WTC11 (cell line): ENCODE measurements around the gene AEBP2. TPM values are rescaled to one million over a fixed set of nuclear protein-coding genes. Genes with fewer than 3 reads are reported as not detected.

Source experiments
- ATAC-seq: fragments of 200-7000 bp; cut with Tn5 transposase; 2 replicates; pipeline ENCODE4 v1.10.0; 2021; ENCODE audit warnings: mild to moderate bottlenecking, moderate library complexity
- CTCF ChIA-PET: fragments of 300-600 bp; sonication (Branson Sonifier 250); formaldehyde crosslinking; loops from one replicate; lab custom pipeline; 2021; ENCODE audit warnings: antibody characterized with exemption; lab: Charles Lee
- POLR2A ChIA-PET: fragments of 350-600 bp; sonication (Branson Sonifier 250); formaldehyde crosslinking; loops from one replicate; lab custom pipeline; 2021; ENCODE audit warnings: antibody characterized with exemption; lab: Charles Lee
- DNase-seq: peaks from one replicate; pipeline ENCODE4 v3.0.0; 2021; ENCODE audit warnings: low spot score
- H3K27ac Mint-ChIP-seq: 2 replicates; pipeline ENCODE4 v1.8.0; 2021; ENCODE audit warnings: mixed read lengths
- H3K27me3 Mint-ChIP-seq: 2 replicates; pipeline ENCODE4 v1.8.0; 2021; ENCODE audit warnings: low read depth, mild to moderate bottlenecking, moderate library complexity, mixed read lengths
- H3K36me3 Mint-ChIP-seq: 2 replicates; pipeline ENCODE4 v1.8.0; 2021; ENCODE audit warnings: mixed read lengths
- H3K4me1 Mint-ChIP-seq: 2 replicates; pipeline ENCODE4 v1.8.0; 2022; ENCODE audit warnings: mixed read lengths
- H3K4me3 Mint-ChIP-seq: 2 replicates; pipeline ENCODE4 v1.8.0; 2021; ENCODE audit warnings: mild to moderate bottlenecking, moderate library complexity, mixed read lengths
- H3K9me3 Mint-ChIP-seq: 2 replicates; pipeline ENCODE4 v1.8.0; 2021; ENCODE audit warnings: mixed read lengths
- AR ChIP-seq: fragments of 250-450 bp; sonication (Bioruptor Pico); IDR thresholded peaks from 2 replicates; pipeline ENCODE4 v1.9.0; 2021; ENCODE audit warnings: mild to moderate bottlenecking
- ATF6 ChIP-seq: sonication (generic); formaldehyde crosslinking; IDR thresholded peaks from 2 replicates; pipeline ENCODE4 v1.8.1; 2023; ENCODE audit warnings: mild to moderate bottlenecking, missing genetic modification reagents
- ETV6 ChIP-seq: sonication (generic); formaldehyde crosslinking; IDR thresholded peaks from 2 replicates; pipeline ENCODE4 v1.8.1; 2022; ENCODE audit warnings: mild to moderate bottlenecking, missing genetic modification reagents
- GRHL2 ChIP-seq: fragments of 250-450 bp; sonication (Bioruptor Pico); IDR thresholded peaks from 2 replicates; pipeline ENCODE4 v1.8.0; 2022; ENCODE audit warnings: mild to moderate bottlenecking, moderate library complexity; ENCODE audit not compliant: insufficient replicate concordance, severe bottlenecking
- GTF2I ChIP-seq: fragments of 250-450 bp; sonication (Bioruptor Pico); conservative IDR thresholded peaks from 2 replicates; pipeline ENCODE4 v1.4.0; 2021; ENCODE audit warnings: mild to moderate bottlenecking
- MYBL2 ChIP-seq: sonication (generic); formaldehyde crosslinking; IDR thresholded peaks from 2 replicates; pipeline ENCODE4 v1.8.1; 2023; ENCODE audit warnings: mild to moderate bottlenecking, moderate library complexity, missing genetic modification reagents
- NR3C1 ChIP-seq: sonication (generic); formaldehyde crosslinking; conservative IDR thresholded peaks from 2 replicates; pipeline ENCODE4 v1.8.1; 2023; ENCODE audit warnings: low read depth, mild to moderate bottlenecking, missing genetic modification reagents
- SMAD3 ChIP-seq: sonication (generic); formaldehyde crosslinking; IDR thresholded peaks from 2 replicates; pipeline ENCODE4 v1.8.0; 2022; ENCODE audit warnings: missing genetic modification reagents, mild to moderate bottlenecking, borderline replicate concordance
- SOX15 ChIP-seq: fragments of 250-450 bp; sonication (Bioruptor Pico); IDR thresholded peaks from 2 replicates; pipeline ENCODE4 v1.9.0; 2021; ENCODE audit warnings: mild to moderate bottlenecking
- SP1 ChIP-seq: sonication (generic); formaldehyde crosslinking; conservative IDR thresholded peaks from 2 replicates; pipeline ENCODE4 v1.8.1; 2022; ENCODE audit warnings: missing genetic modification reagents
- ZMAT4 ChIP-seq: fragments of 250-450 bp; sonication (Bioruptor Pico); IDR thresholded peaks from 2 replicates; pipeline ENCODE4 v1.9.0; 2021; ENCODE audit warnings: mild to moderate bottlenecking
- ZSCAN18 ChIP-seq: fragments of 250-450 bp; sonication (Bioruptor Pico); IDR thresholded peaks from 2 replicates; pipeline ENCODE4 v2.1.2; 2022; ENCODE audit warnings: mild to moderate bottlenecking, moderate library complexity
- total RNA-seq: library from RNA; stranded (reverse); gene quantifications from 3 replicates; pipeline ENCODE4 v1.2.3, GENCODE V29; 2021
- TF ChIP-seq, protein P1 (sequence below): sonication (generic); formaldehyde crosslinking; IDR thresholded peaks from 2 replicates; pipeline ENCODE4 v1.8.1; 2022; ENCODE audit warnings: low read depth, mild to moderate bottlenecking, moderate library complexity, missing genetic modification reagents, borderline replicate concordance
- TF ChIP-seq, protein P2 (sequence below): fragments of 250-450 bp; sonication (Bioruptor Pico); conservative IDR thresholded peaks from 2 replicates; pipeline ENCODE4 v1.9.0; 2021; ENCODE audit warnings: mild to moderate bottlenecking

AEBP2 gene
- total RNA-seq, 1 experiment from 2014 or later = 65.9 TPM

GRCh38 chr12:19544353-19544752 lies 105.1 kb downstream of the AEBP2 start (continued):
- TF ChIP-seq, protein P1, sequence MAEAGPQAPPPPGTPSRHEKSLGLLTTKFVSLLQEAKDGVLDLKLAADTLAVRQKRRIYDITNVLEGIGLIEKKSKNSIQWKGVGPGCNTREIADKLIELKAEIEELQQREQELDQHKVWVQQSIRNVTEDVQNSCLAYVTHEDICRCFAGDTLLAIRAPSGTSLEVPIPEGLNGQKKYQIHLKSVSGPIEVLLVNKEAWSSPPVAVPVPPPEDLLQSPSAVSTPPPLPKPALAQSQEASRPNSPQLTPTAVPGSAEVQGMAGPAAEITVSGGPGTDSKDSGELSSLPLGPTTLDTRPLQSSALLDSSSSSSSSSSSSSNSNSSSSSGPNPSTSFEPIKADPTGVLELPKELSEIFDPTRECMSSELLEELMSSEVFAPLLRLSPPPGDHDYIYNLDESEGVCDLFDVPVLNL (CRISPR knock-in tag) = no peak
- TF ChIP-seq GTF2I (CRISPR knock-in tag) (no peak), ATF6 (CRISPR knock-in tag) (no peak), ZMAT4 (CRISPR knock-in tag) (no peak), GRHL2 (CRISPR knock-in tag) (no peak), ETV6 (CRISPR knock-in tag) (no peak)

DNA sequence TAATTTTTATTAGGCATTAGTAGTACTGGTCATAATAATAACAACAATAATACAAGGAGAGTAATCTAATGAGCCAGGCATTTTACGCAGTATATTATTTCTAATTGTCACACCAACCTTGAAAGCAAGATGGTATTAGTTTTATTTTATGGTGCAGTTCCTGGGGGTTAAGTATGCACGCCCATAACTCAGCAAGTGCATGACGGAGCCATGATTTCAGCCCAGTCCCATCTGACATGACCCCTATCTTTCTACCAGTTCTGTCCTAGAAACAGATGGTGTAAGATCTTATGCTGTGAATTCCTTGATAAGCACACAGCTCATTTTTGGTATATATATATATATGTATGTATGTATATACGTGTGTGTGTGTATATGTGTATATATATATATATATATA lies 106.0 kb downstream of the AEBP2 start:
- Mint-ChIP-seq H3K27me3 (no peaks in the 10 kb centered on the region), H3K4me3 (no peak overlapping the region), H3K27ac (no peak overlapping the region), H3K4me1 (peaks cover 18% of the 10 kb centered on the region), H3K36me3 (no peaks in the 10 kb centered on the region), H3K9me3 (no peaks in the 10 kb centered on the region)
- ChIA-PET POLR2A (no interaction called here), CTCF (no interaction called here)
- TF ChIP-seq MYBL2 (CRISPR knock-in tag) (no peak), ZSCAN18 (no peak), AR (CRISPR knock-in tag) (no peak), SMAD3 (CRISPR knock-in tag) (no peak), SOX15 (CRISPR knock-in tag) (no peak), SP1 (CRISPR knock-in tag) (no peak), ATF6 (CRISPR knock-in tag) (no peak), NR3C1 (CRISPR knock-in tag) (no peak)
- TF ChIP-seq, protein P2, sequence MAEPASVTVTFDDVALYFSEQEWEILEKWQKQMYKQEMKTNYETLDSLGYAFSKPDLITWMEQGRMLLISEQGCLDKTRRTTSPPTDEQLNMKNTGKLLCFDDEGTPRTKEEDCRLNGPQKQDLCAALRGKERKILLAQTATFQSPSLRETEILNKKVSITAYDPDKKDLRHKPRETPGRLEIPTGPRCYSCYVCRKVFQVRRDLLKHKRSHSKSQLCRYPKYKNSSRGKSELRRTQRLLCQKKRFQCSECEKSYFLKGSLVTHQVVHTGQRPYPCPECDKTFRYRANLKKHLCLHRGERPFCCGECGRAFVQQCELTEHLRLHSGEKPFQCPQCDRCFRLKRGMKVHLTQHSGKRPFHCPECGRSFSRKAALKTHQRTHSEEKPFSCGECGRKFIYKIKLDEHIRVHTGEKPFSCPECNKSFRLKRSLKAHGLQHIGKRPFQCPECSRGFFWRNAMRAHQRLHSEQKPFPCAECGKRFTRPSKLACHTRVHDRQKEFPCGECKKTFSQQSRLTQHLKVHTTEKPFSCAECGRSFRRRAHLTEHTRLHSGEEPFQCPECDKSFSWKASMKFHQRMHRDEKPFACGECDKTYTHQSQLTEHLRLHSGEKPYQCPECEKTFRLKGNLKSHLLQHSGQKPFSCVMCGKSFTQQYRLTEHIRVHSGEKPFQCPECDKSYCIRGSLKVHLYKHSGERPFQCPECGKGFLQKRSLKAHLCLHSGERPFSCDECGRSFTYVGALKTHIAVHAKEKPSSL (CRISPR knock-in tag) = no peak
- DNase-seq = no peak
- ATAC-seq = no peak
